Sigmoid colon (tissue), 7 donors: ENCODE results near the gene KCNK15. TPM values are rescaled to one million over a fixed set of nuclear protein-coding genes. Genes with fewer than 3 reads are reported as not detected.

ENCODE experiments used
- DNase-seq: peaks from one replicate; pipeline ENCODE4 v3.0.0-alpha.2; 2019
- H3K27ac ChIP-seq, 4 donors: fragments of 200-600 bp; sonication (generic); one replicate each; pipeline ENCODE4 v1.5.1; 2016 to 2019; ENCODE audit warnings: mild to moderate bottlenecking in 1 of 4
- H3K27me3 ChIP-seq, 3 donors: fragments of 200-600 bp; sonication (generic); one replicate each; pipeline ENCODE4 v1.5.1; 2019; ENCODE audit warnings: mild to moderate bottlenecking in 1 of 3
- H3K36me3 ChIP-seq, 4 donors: fragments of 200-600 bp; sonication (generic); one replicate each; pipeline ENCODE4 v1.5.1; 2016 to 2019
- H3K4me1 ChIP-seq, 4 donors: fragments of 200-600 bp; sonication (generic); one replicate each; pipeline ENCODE4 v1.5.1; 2017 to 2019
- H3K4me3 ChIP-seq, 4 donors: fragments of 200-600 bp; sonication (generic); one replicate each; pipeline ENCODE4 v1.5.1; 2017 to 2019; ENCODE audit warnings: mild to moderate bottlenecking in 2 of 4, moderate library complexity in 1 of 4
- H3K9me3 ChIP-seq, 4 donors: fragments of 200-600 bp in 3 of 4; sonication (generic) in 3 of 4; one replicate each; pipeline versions ENCODE4 v1.5.1 to v1.6.1; 2013 to 2019
- CTCF ChIP-seq, 4 experiments: fragments of 450-650 bp in 3 of 4; fragments of 200-600 bp in 1 of 4; IDR thresholded peaks; one replicate each; pipeline ENCODE4 v1.5.1; 2016 to 2019; ENCODE audit warnings: antibody characterized with exemption in 4 of 4, mild to moderate bottlenecking in 3 of 4, moderate library complexity in 2 of 4
- EP300 ChIP-seq, 4 donors: sonication (generic); formaldehyde crosslinking; IDR thresholded peaks; one replicate each; pipeline ENCODE4 v1.6.1; 2017; ENCODE audit warnings: antibody characterized with exemption in 4 of 4
- POLR2A ChIP-seq, 2 donors: fragments of 450-650 bp; IDR thresholded peaks; one replicate each; pipeline ENCODE4 v1.6.1; 2016; ENCODE audit warnings: antibody characterized with exemption in 2 of 2, mild to moderate bottlenecking in 2 of 2, moderate library complexity in 2 of 2
- POLR2AphosphoS5 ChIP-seq, 4 donors: sonication (generic); formaldehyde crosslinking; IDR thresholded peaks; one replicate each; pipeline ENCODE4 v1.6.1; 2017; ENCODE audit warnings: antibody characterized with exemption in 4 of 4
- WGBS, 2 donors: extraction: QIAGEN DNeasy Blood & Tissue Kit; methylation state at CpG; one replicate each; pipeline ENCODE4 v1.1.7; 2013; 5-methylcytosine and 5-hydroxymethylcytosine counted together
- intact Hi-C: fragments of 100-400 bp; cut with DNase I; formaldehyde crosslinking; loops from one replicate; pipeline ENCODE4 v1.15.1; 2023
- polyA plus RNA-seq, 3 donors: library from polyadenylated mRNA; stranded (reverse); fragments of 200-250 nt; gene quantifications; one replicate each; pipeline ENCODE4 v1.2.3, GENCODE V29; 2013
- total RNA-seq, 4 donors: library from RNA; depleted of rRNA; stranded (reverse); fragments of >200 nt; gene quantifications; one replicate each; pipeline ENCODE4 v1.1.0, GENCODE V29; 2016
- donor health status: healthy with polysubstance abuse.
- donor health status: Bipolar disorder and iron deficiency.
- donor health status: healthy.

The KCNK15 gene
- total and polyA plus RNA-seq, 7 donors, result 0.28 to 2.1 (median 0.66) TPM; not detected in 1

- Histone ChIP-seq H3K27ac (no peak overlapping the region), H3K4me3 (no peak overlapping the region), H3K9me3 (no peaks in the 10 kb centered on the region), H3K36me3 (no peaks in the 10 kb centered on the region), H3K4me1 (no peaks in the 10 kb centered on the region), H3K27me3 (peaks cover 0 to 19% (median 0%) of the 10 kb centered on the region in 3 donors)
- TF ChIP-seq POLR2A (IDR thresholded peaks at IDR 0.05), result no peak
- no peak for TF ChIP-seq EP300 (IDR thresholded peaks at IDR 0.05)
- no peak for TF ChIP-seq CTCF (IDR thresholded peaks at IDR 0.05)
- TF ChIP-seq POLR2AphosphoS5 (IDR thresholded peaks at IDR 0.05), result no peak
- intact Hi-C loops, result no loop called here
- no peak for DNase-seq
- WGBS, 2 donors, result 86 to 88% methylated on average over 10 of the region's 10 CpGs
Measured at GRCh38 chr20:44788706-44789456, 43.2 kb downstream of the KCNK15 start.

- no peak for TF ChIP-seq EP300 (IDR thresholded peaks at IDR 0.05)
- TF ChIP-seq POLR2A (IDR thresholded peaks at IDR 0.05), result no peak
- TF ChIP-seq CTCF (IDR thresholded peaks at IDR 0.05), result no peak
- no peak for TF ChIP-seq POLR2AphosphoS5 (IDR thresholded peaks at IDR 0.05)
- 83 to 92% methylated on average over 11 of the region's 11 CpGs for WGBS, 2 donors
- no peak for DNase-seq
- no peaks in the 10 kb centered on the region for H3K9me3 ChIP-seq
- no peaks in the 10 kb centered on the region for H3K36me3 ChIP-seq
- intact Hi-C loops, result no loop called here
- no peak overlapping the region for H3K27ac ChIP-seq
- no peak overlapping the region for H3K4me3 ChIP-seq
- H3K4me1 ChIP-seq, result no peaks in the 10 kb centered on the region
- H3K27me3 ChIP-seq, result peaks cover 0 to 29% (median 0%) of the 10 kb centered on the region in 3 donors
Measured at GRCh38 chr20:44790638-44791393, 45.2 kb downstream of the KCNK15 start.

- H3K36me3 ChIP-seq, result no peaks in the 10 kb centered on the region
- WGBS, 2 donors, result 71 to 85% methylated on average over 7 of the region's 7 CpGs
- DNase-seq, result no peak
Measured at GRCh38 chr20:44792796-44793195, 47.1 kb downstream of the KCNK15 start.

GRCh38 chr20:44795836-44796235 is 50.2 kb downstream of the KCNK15 start:
- H3K4me1 ChIP-seq, result no peaks in the 10 kb centered on the region
- H3K27me3 ChIP-seq, result peaks cover 0 to 11% (median 0%) of the 10 kb centered on the region in 3 donors
- WGBS, 2 donors, result 61 to 82% methylated on average over 4 of the region's 4 CpGs
- intact Hi-C loops, result no loop called here
- H3K4me3 ChIP-seq, result no peak overlapping the region
- no peaks in the 10 kb centered on the region for H3K9me3 ChIP-seq
- no peak for DNase-seq
- no peaks in the 10 kb centered on the region for H3K36me3 ChIP-seq
- no peak overlapping the region for H3K27ac ChIP-seq
- no peak for TF ChIP-seq EP300 (IDR thresholded peaks at IDR 0.05)

More at GRCh38 chr20:44792796-44793195, 47.1 kb downstream of the KCNK15 start:
- intact Hi-C loops, result no loop called here
- no peaks in the 10 kb centered on the region for H3K4me1 ChIP-seq
- TF ChIP-seq POLR2AphosphoS5 (IDR thresholded peaks at IDR 0.05) (no peak), CTCF (IDR thresholded peaks at IDR 0.05) (no peak), EP300 (IDR thresholded peaks at IDR 0.05) (no peak), POLR2A (IDR thresholded peaks at IDR 0.05) (no peak)
- H3K9me3 ChIP-seq, result no peaks in the 10 kb centered on the region
- no peak overlapping the region for H3K27ac ChIP-seq
- no peak overlapping the region for H3K4me3 ChIP-seq
- peaks cover 0 to 16% (median 0%) of the 10 kb centered on the region in 3 donors for H3K27me3 ChIP-seq

GRCh38 chr20:44796311-44796710 is 50.6 kb downstream of the KCNK15 start:
- H3K9me3 ChIP-seq, result no peaks in the 10 kb centered on the region
- intact Hi-C loops, result no loop called here
- H3K27ac ChIP-seq, result no peak overlapping the region
- H3K27me3 ChIP-seq, result peaks cover 0 to 10% (median 0%) of the 10 kb centered on the region in 3 donors
- TF ChIP-seq EP300 (IDR thresholded peaks at IDR 0.05), result no peak
- TF ChIP-seq POLR2AphosphoS5 (IDR thresholded peaks at IDR 0.05), result no peak
- TF ChIP-seq POLR2A (IDR thresholded peaks at IDR 0.05), result no peak
- no peak for TF ChIP-seq CTCF (IDR thresholded peaks at IDR 0.05)
- no peaks in the 10 kb centered on the region for H3K4me1 ChIP-seq
- H3K4me3 ChIP-seq, result no peak overlapping the region
- DNase-seq, result no peak
- no peaks in the 10 kb centered on the region for H3K36me3 ChIP-seq
